Cardiac fibroblast (primary cell): Measurements from ENCODE around the gene PEX14.

Experiments
- DNase-seq, 2 donors: peaks; one replicate each; pipeline versions ENCODE4 v3.0.0 to v3.0.0-alpha.2; 2010; ENCODE audit warnings: low read depth in 2 of 2
- H3K4me3 ChIP-seq, 2 donors: replicated peaks in 1 of 2; 1 replicate in 1 of 2; 2 replicates in 1 of 2; pipeline ENCODE4 v1.5.1; 2011; ENCODE audit warnings: low read depth in 2 of 2, low read length in 2 of 2, mild to moderate bottlenecking in 2 of 2, moderate library complexity in 1 of 2
- CTCF ChIP-seq: IDR thresholded peaks from one replicate; pipeline ENCODE4 v1.5.1; 2011; ENCODE audit warnings: low read depth, mild to moderate bottlenecking, low read length, inconsistent platforms

The PEX14 gene

GRCh38 chr1:10673109-10673711 lies 198.5 kb downstream of the PEX14 start:
- no peak for TF ChIP-seq CTCF
- DNase-seq = no peak
- no peak overlapping the region for H3K4me3 ChIP-seq

- H3K4me3 ChIP-seq = no peak overlapping the region
- DNase-seq = no peak
- no peak for TF ChIP-seq CTCF
These were observed 199.5 kb downstream of the PEX14 start for GRCh38 chr1:10674222-10674621.

GRCh38 chr1:10674700-10675609 lies 200.2 kb downstream of the PEX14 start:
- no peak overlapping the region for H3K4me3 ChIP-seq
- DNase-seq = no peak
- no peak for TF ChIP-seq CTCF

- no peak overlapping the region for H3K4me3 ChIP-seq
- no peak for DNase-seq
- no peak for TF ChIP-seq CTCF
These were observed 201.1 kb downstream of the PEX14 start for GRCh38 chr1:10675813-10676212.

- no peak overlapping the region for H3K4me3 ChIP-seq
- no peak for TF ChIP-seq CTCF
- no peak for DNase-seq
These were observed 202.2 kb downstream of the PEX14 start for GRCh38 chr1:10676963-10677362.

- DNase-seq = no peak
- no peak overlapping the region for H3K4me3 ChIP-seq
- TF ChIP-seq CTCF = no peak
These were observed 203.0 kb downstream of the PEX14 start for GRCh38 chr1:10677491-10678391.
